ENCODE results near the gene CKLF. TPM values are rescaled to one million over a fixed set of nuclear protein-coding genes. Genes with fewer than 3 reads are reported as not detected.

CKLF gene
- total and polyA plus RNA-seq, 2 donors (not counting 1 experiment from before 2014, with no cell fraction given), result 30.4 to 53.6 TPM

DNA sequence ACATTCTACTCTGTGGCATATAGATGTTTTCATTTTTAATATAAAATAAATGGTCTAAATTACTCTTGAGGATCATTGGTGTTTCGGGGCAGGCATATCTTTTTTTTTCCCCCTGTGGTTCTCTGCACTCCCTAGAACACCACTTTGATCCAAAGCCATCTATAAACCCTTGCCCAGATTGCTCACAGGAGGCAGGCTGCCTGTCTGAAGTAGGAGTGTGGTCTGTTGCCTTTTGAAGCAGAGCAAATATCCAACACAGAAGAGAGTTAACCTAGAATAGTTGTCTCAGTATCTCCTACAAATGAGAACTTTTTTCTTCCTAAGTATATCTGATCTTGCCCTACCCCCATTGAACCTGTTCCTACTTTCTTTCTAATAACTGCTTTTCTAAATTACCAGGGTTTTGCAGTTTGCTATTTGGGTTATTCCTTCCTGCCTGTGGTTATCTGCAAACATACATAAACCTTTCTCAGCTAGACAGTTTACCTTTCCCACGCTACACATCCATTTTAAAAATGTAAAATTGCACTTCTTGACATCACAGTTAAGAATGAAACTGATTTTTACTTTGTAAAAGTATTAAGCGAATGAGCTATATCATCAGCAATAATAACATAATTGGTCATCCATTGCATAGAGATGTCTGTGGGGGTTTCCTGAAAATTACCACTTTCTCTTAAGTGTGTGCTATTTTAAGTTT lies 9.2 kb downstream of the CKLF start:
- H3K9me3 Mint-ChIP-seq (ENCODE audit: insufficient read depth), result no peaks in the 10 kb centered on the region
- H3K27me3 Mint-ChIP-seq, result no peaks in the 10 kb centered on the region
- H3K79me2 ChIP-seq (ENCODE audit: control insufficient read depth, insufficient read depth, low read length), result peaks cover 9% of the 10 kb centered on the region
- H3K9me3 ChIP-seq (ENCODE audit: control extremely low read depth in 1 of 3, control insufficient read depth in 2 of 3, insufficient read depth in 1 of 3, low read length in 2 of 3), result no peaks in the 10 kb centered on the region
- no peak overlapping the region for H3K27ac Mint-ChIP-seq
- DNase-seq (no peak), ATAC-seq (ENCODE audit: low read depth) (no peak)
- no peak overlapping the region for H2AFZ ChIP-seq (ENCODE audit: insufficient read depth, low read depth, low read length, poor library complexity, severe bottlenecking)
- H3K4me1 Mint-ChIP-seq, result peaks cover 23% of the 10 kb centered on the region
- CTCF ChIA-PET, result interaction anchor here (0.9 to 4.1 kb wide), 19 partner anchors 8 to 307 kb away, joined by 3 to 20 read pairs (median 5); partner anchors contain the start of genes CKLF, CMTM2, DYNC1LI2 and TK2
- no peak overlapping the region for H3K9ac ChIP-seq (ENCODE audit: low read length)
- H4K20me1 ChIP-seq (ENCODE audit: control insufficient read depth, insufficient read depth, low read length, poor library complexity, severe bottlenecking), result peaks cover 10% of the 10 kb centered on the region
- H3K4me3 Mint-ChIP-seq, result no peak overlapping the region
- H3K27me3 ChIP-seq (replicated peaks in 1 of 4; ENCODE audit: control extremely low read depth in 1 of 4, control insufficient read depth in 3 of 4, insufficient read depth in 4 of 4, low read length in 3 of 4), result no peaks in the 10 kb centered on the region
- TF ChIP-seq, protein P1, sequence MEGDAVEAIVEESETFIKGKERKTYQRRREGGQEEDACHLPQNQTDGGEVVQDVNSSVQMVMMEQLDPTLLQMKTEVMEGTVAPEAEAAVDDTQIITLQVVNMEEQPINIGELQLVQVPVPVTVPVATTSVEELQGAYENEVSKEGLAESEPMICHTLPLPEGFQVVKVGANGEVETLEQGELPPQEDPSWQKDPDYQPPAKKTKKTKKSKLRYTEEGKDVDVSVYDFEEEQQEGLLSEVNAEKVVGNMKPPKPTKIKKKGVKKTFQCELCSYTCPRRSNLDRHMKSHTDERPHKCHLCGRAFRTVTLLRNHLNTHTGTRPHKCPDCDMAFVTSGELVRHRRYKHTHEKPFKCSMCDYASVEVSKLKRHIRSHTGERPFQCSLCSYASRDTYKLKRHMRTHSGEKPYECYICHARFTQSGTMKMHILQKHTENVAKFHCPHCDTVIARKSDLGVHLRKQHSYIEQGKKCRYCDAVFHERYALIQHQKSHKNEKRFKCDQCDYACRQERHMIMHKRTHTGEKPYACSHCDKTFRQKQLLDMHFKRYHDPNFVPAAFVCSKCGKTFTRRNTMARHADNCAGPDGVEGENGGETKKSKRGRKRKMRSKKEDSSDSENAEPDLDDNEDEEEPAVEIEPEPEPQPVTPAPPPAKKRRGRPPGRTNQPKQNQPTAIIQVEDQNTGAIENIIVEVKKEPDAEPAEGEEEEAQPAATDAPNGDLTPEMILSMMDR (IDR thresholded peaks at IDR 0.05), result no peak
- TF ChIP-seq EZH2 (IDR thresholded peaks at IDR 0.05; ENCODE audit: borderline replicate concordance, insufficient read depth, low read depth, low read length, poor library complexity, severe bottlenecking), result no peak
- intact Hi-C loops (cut with micrococcal nuclease), result loop anchor here (5.0 kb wide), 1 partner anchor 306 kb away; no protein-coding TSS in a partner anchor
- peaks cover 0 to 37% of the 10 kb centered on the region in 2 experiments for H3K36me3 ChIP-seq (replicated peaks in 1 of 2; ENCODE audit: control extremely low read depth in 1 of 2, control insufficient read depth in 1 of 2, extremely low read depth in 1 of 2, insufficient read depth in 2 of 2, low read length in 1 of 2)
- no peak overlapping the region for H3K27ac ChIP-seq (ENCODE audit: low read length in 2 of 2)
- WGBS (ENCODE audit: insufficient coverage), result no CpG with 5 or more reads among the region's 3 CpGs
- H3K4me1 ChIP-seq (ENCODE audit: control insufficient read depth in 2 of 2, insufficient read depth in 2 of 2, low read length in 2 of 2), result no peaks in the 10 kb centered on the region
- H3K4me2 ChIP-seq (replicated peaks; ENCODE audit: low read depth, low read length, poor library complexity, severe bottlenecking), result no peak overlapping the region
- POLR2A ChIA-PET, result no interaction called here
- H3K4me3 ChIP-seq (ENCODE audit: control extremely low read depth in 1 of 5, extremely low read depth in 1 of 5, insufficient read depth in 1 of 5, low read depth in 2 of 5, low read length in 4 of 5), result no peak overlapping the region

DNA sequence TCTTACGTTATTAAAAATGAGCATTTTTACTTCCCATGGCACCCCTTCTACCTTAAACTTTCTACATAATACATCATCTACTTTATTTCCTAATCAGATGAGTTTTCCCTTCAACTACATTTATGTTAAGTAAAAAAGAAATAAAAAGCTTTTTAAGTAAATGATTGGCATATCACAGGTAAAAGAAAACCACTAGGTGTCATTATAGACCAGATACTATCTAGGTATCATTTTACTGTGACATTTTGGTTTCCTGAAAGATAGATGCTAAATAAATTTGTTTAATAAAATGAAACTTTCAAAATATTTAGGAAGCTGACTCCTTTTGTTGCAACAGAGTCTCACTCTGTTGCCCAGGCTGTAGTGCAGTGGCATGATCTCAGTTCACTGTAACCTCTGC lies 10.0 kb downstream of the CKLF start:
- peaks cover 0 to 41% of the 10 kb centered on the region in 2 experiments for H3K36me3 ChIP-seq (replicated peaks in 1 of 2; ENCODE audit: control extremely low read depth in 1 of 2, control insufficient read depth in 1 of 2, extremely low read depth in 1 of 2, insufficient read depth in 2 of 2, low read length in 1 of 2)
- intact Hi-C loops (cut with micrococcal nuclease), result loop anchor here (5.0 kb wide), 1 partner anchor 305 kb away; no protein-coding TSS in a partner anchor
- no CpG with 5 or more reads among the region's 1 CpG for WGBS (ENCODE audit: insufficient coverage)

More for the DNA sequence above, 10.0 kb downstream of the CKLF start:
- ChIA-PET POLR2A (interaction anchor here (1.3 kb wide), 1 partner anchor 10 kb away, joined by 4 read pairs; the partner anchor contains the start of gene CKLF), CTCF (interaction anchor here (0.7 to 4.1 kb wide), 25 partner anchors 9 to 306 kb away, joined by 3 to 20 read pairs (median 5); partner anchors contain the start of genes CKLF, CMTM2, DYNC1LI2 and TK2)
- Histone ChIP-seq H2AFZ (ENCODE audit: insufficient read depth, low read depth, low read length, poor library complexity, severe bottlenecking) (no peak overlapping the region), H3K79me2 (ENCODE audit: control insufficient read depth, insufficient read depth, low read length) (peaks cover 9% of the 10 kb centered on the region), H4K20me1 (ENCODE audit: control insufficient read depth, insufficient read depth, low read length, poor library complexity, severe bottlenecking) (peaks cover 10% of the 10 kb centered on the region), H3K9me3 (ENCODE audit: control extremely low read depth in 1 of 3, control insufficient read depth in 2 of 3, insufficient read depth in 1 of 3, low read length in 2 of 3) (no peaks in the 10 kb centered on the region), H3K4me1 (ENCODE audit: control insufficient read depth in 2 of 2, insufficient read depth in 2 of 2, low read length in 2 of 2) (no peaks in the 10 kb centered on the region), H3K4me2 (replicated peaks; ENCODE audit: low read depth, low read length, poor library complexity, severe bottlenecking) (no peak overlapping the region), H3K4me3 (ENCODE audit: control extremely low read depth in 1 of 5, extremely low read depth in 1 of 5, insufficient read depth in 1 of 5, low read depth in 2 of 5, low read length in 4 of 5) (no peak overlapping the region), H3K9ac (ENCODE audit: low read length) (no peak overlapping the region), H3K27me3 (replicated peaks in 1 of 4; ENCODE audit: control extremely low read depth in 1 of 4, control insufficient read depth in 3 of 4, insufficient read depth in 4 of 4, low read length in 3 of 4) (no peaks in the 10 kb centered on the region), H3K27ac (ENCODE audit: low read length in 2 of 2) (no peak overlapping the region)
- Mint-ChIP-seq H3K27me3 (no peaks in the 10 kb centered on the region), H3K27ac (no peak overlapping the region), H3K4me3 (no peak overlapping the region), H3K4me1 (peaks cover 22% of the 10 kb centered on the region), H3K9me3 (ENCODE audit: insufficient read depth) (no peaks in the 10 kb centered on the region)
- ATAC-seq (ENCODE audit: low read depth) (no peak), DNase-seq (no peak)
- TF ChIP-seq, protein P1 (IDR thresholded peaks at IDR 0.05), result peak; percentile 48
- no peak for TF ChIP-seq EZH2 (IDR thresholded peaks at IDR 0.05; ENCODE audit: borderline replicate concordance, insufficient read depth, low read depth, low read length, poor library complexity, severe bottlenecking)
